Right lobe of liver (tissue), 4 donors: Measurements from ENCODE around the gene CDH23.

Source experiments
- POLR2A ChIP-seq: fragments of 450-650 bp; IDR thresholded peaks from one replicate; pipeline ENCODE4 v1.6.1; 2017; ENCODE audit warnings: antibody characterized with exemption, mild to moderate bottlenecking
- TF ChIP-seq, protein P1 (sequence below), 4 donors: fragments of 200-600 bp in 3 of 4; fragments of 450-650 bp in 1 of 4; IDR thresholded peaks; one replicate each; pipeline versions ENCODE4 v1.5.1 to v1.8.0; 2016 to 2022; ENCODE audit warnings: antibody characterized with exemption in 4 of 4, mild to moderate bottlenecking in 2 of 4
- donor health status: DM: no; HTN: no; CAD: no.
- donor health status: DM: no; HTN: no; CAD: no.
- donor health status: DM: no; HTN: yes; CAD: no.

- TF ChIP-seq, protein P1, sequence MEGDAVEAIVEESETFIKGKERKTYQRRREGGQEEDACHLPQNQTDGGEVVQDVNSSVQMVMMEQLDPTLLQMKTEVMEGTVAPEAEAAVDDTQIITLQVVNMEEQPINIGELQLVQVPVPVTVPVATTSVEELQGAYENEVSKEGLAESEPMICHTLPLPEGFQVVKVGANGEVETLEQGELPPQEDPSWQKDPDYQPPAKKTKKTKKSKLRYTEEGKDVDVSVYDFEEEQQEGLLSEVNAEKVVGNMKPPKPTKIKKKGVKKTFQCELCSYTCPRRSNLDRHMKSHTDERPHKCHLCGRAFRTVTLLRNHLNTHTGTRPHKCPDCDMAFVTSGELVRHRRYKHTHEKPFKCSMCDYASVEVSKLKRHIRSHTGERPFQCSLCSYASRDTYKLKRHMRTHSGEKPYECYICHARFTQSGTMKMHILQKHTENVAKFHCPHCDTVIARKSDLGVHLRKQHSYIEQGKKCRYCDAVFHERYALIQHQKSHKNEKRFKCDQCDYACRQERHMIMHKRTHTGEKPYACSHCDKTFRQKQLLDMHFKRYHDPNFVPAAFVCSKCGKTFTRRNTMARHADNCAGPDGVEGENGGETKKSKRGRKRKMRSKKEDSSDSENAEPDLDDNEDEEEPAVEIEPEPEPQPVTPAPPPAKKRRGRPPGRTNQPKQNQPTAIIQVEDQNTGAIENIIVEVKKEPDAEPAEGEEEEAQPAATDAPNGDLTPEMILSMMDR (IDR thresholded peaks at IDR 0.05) = no peak
- TF ChIP-seq POLR2A = no peak
These were observed 20.8 kb upstream of the CDH23 start for GRCh38 chr10:71375952-71376351.
